Fibroblast of lung (primary cell): ENCODE results near the gene HIPK2.

Experiments
- EZH2 ChIP-seq: IDR thresholded peaks from 2 replicates; pipeline ENCODE4 v1.5.1; 2012; ENCODE audit warnings: low read length, control low read depth, mild to moderate bottlenecking; ENCODE audit errors: missing control alignments
- TF ChIP-seq, protein P1 (sequence below), 2 donors: IDR thresholded peaks in 1 of 2; conservative IDR thresholded peaks in 1 of 2; 1 replicate in 1 of 2; 2 replicates in 1 of 2; pipeline ENCODE4 v1.5.1; 2011 to 2012; ENCODE audit warnings: low read length in 2 of 2, control low read depth in 1 of 2, inconsistent platforms in 1 of 2, low read depth in 1 of 2, mild to moderate bottlenecking in 1 of 2

DNA sequence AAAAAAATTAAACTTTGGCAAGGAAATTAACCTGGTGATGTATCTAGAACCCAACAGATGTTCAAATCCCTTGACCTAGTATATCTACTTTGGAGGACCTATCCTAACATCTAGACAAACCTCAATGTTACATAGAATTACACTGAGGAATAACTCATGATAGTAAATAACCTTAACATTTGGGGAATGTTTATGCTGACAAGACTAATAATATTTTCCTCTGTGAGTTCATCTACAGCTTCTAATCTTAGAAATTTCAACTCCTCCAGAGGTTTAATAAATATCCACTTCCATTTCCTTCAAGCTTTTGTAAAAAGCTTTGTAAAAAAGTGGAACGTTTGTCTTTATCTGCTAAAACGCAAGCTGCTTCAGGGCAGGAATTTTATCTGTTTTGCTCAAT is 12.7 kb downstream of the HIPK2 start:
- no peak for TF ChIP-seq EZH2
- TF ChIP-seq, protein P1, sequence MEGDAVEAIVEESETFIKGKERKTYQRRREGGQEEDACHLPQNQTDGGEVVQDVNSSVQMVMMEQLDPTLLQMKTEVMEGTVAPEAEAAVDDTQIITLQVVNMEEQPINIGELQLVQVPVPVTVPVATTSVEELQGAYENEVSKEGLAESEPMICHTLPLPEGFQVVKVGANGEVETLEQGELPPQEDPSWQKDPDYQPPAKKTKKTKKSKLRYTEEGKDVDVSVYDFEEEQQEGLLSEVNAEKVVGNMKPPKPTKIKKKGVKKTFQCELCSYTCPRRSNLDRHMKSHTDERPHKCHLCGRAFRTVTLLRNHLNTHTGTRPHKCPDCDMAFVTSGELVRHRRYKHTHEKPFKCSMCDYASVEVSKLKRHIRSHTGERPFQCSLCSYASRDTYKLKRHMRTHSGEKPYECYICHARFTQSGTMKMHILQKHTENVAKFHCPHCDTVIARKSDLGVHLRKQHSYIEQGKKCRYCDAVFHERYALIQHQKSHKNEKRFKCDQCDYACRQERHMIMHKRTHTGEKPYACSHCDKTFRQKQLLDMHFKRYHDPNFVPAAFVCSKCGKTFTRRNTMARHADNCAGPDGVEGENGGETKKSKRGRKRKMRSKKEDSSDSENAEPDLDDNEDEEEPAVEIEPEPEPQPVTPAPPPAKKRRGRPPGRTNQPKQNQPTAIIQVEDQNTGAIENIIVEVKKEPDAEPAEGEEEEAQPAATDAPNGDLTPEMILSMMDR (conservative IDR thresholded peaks at IDR 0.05 in 1 of 2, IDR thresholded peaks at IDR 0.05 in 1 of 2; ENCODE audit: low read depth in 1 of 2, low read length in 2 of 2) = no peak
